ENCODE data around the gene MED23. TPM values are rescaled to one million over a fixed set of nuclear protein-coding genes. Genes with fewer than 3 reads are reported as not detected.

Gene MED23
- total and polyA plus RNA-seq, 9 of the 15 experiments (the other 6 are each of a cell fraction or from before 2014, with no cell fraction given): 13.7 to 61.2 (median 27.2) TPM

GRCh38 chr6:131548441-131548840 lies 79.6 kb downstream of the MED23 start:
- ChIA-PET CTCF (ENCODE audit: low intra/inter-chr PET ratio) (no interaction called here), POLR2A (no interaction called here)
- H3K36me3 ChIP-seq (ENCODE audit: control insufficient read depth, insufficient read depth, low read length): no peaks in the 10 kb centered on the region
- FAIRE-seq (no peak), DNase-seq (ENCODE audit: extremely low read depth in 1 of 4, low spot score in 3 of 4) (no peak), ATAC-seq (no peak)
- no peaks in the 10 kb centered on the region for H3K9me1 ChIP-seq (ENCODE audit: control insufficient read depth, insufficient read depth, low read length)
- intact Hi-C loops (cut with micrococcal nuclease): no loop called here
- no peak overlapping the region for H3K4me2 ChIP-seq (ENCODE audit: insufficient read depth, low read length)
- WGBS (ENCODE audit: insufficient coverage, low coverage, missing lambda C conversion rate): 13% methylated on average over 1 of the region's 1 CpG
- H3K9ac ChIP-seq (ENCODE audit: insufficient read depth in 1 of 2, low read depth in 2 of 2, low read length in 2 of 2): no peak overlapping the region
- no peak overlapping the region for H2AFZ ChIP-seq (ENCODE audit: low read depth, low read length)
- H3K27ac ChIP-seq (ENCODE audit: extremely low read depth, low read depth, low read length): no peak overlapping the region
- no peaks in the 10 kb centered on the region for H3K4me1 ChIP-seq (replicated peaks in 1 of 2; ENCODE audit: control insufficient read depth in 2 of 2, insufficient read depth in 2 of 2, low read length in 2 of 2)
- no peaks in the 10 kb centered on the region for H4K20me1 ChIP-seq (replicated peaks; ENCODE audit: control insufficient read depth, insufficient read depth, low read length)
- peaks cover 0 to 21% of the 10 kb centered on the region in 2 experiments; a peak in 3 of 5 replicates for H3K27me3 ChIP-seq (ENCODE audit: control insufficient read depth in 2 of 2, insufficient read depth in 2 of 2, low read length in 2 of 2)
- no peak overlapping the region for H3K4me3 ChIP-seq
- in situ Hi-C loops (cut with MboI): loop anchor here (25.0 kb wide), 1 partner anchor 661 kb away; no protein-coding TSS in a partner anchor
- H3K9me3 ChIP-seq (replicated peaks; ENCODE audit: control insufficient read depth, insufficient read depth, low read depth, low read length): no peaks in the 10 kb centered on the region
- TF ChIP-seq, protein P1, sequence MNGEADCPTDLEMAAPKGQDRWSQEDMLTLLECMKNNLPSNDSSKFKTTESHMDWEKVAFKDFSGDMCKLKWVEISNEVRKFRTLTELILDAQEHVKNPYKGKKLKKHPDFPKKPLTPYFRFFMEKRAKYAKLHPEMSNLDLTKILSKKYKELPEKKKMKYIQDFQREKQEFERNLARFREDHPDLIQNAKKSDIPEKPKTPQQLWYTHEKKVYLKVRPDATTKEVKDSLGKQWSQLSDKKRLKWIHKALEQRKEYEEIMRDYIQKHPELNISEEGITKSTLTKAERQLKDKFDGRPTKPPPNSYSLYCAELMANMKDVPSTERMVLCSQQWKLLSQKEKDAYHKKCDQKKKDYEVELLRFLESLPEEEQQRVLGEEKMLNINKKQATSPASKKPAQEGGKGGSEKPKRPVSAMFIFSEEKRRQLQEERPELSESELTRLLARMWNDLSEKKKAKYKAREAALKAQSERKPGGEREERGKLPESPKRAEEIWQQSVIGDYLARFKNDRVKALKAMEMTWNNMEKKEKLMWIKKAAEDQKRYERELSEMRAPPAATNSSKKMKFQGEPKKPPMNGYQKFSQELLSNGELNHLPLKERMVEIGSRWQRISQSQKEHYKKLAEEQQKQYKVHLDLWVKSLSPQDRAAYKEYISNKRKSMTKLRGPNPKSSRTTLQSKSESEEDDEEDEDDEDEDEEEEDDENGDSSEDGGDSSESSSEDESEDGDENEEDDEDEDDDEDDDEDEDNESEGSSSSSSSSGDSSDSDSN (IDR thresholded peaks at IDR 0.05; ENCODE audit: borderline replicate concordance in 1 of 2, low read depth in 2 of 2, low read length in 2 of 2): no peak
- TF ChIP-seq ZNF740 (CRISPR knock-in tag; IDR thresholded peaks at IDR 0.05) (no peak), ZNF740 (tag; IDR thresholded peaks at IDR 0.05) (no peak), IFI16 (CRISPR knock-in tag; IDR thresholded peaks at IDR 0.05) (no peak), FOXK2 (conservative IDR thresholded peaks at IDR 0.05 in 1 of 2, IDR thresholded peaks at IDR 0.05 in 1 of 2; ENCODE audit: low read depth in 2 of 2) (no peak), NUFIP1 (IDR thresholded peaks at IDR 0.05; ENCODE audit: partially characterized antibody) (no peak), KLF6 (CRISPR knock-in tag; IDR thresholded peaks at IDR 0.05; ENCODE audit: borderline replicate concordance) (no peak)
- TF ChIP-seq, protein P2, sequence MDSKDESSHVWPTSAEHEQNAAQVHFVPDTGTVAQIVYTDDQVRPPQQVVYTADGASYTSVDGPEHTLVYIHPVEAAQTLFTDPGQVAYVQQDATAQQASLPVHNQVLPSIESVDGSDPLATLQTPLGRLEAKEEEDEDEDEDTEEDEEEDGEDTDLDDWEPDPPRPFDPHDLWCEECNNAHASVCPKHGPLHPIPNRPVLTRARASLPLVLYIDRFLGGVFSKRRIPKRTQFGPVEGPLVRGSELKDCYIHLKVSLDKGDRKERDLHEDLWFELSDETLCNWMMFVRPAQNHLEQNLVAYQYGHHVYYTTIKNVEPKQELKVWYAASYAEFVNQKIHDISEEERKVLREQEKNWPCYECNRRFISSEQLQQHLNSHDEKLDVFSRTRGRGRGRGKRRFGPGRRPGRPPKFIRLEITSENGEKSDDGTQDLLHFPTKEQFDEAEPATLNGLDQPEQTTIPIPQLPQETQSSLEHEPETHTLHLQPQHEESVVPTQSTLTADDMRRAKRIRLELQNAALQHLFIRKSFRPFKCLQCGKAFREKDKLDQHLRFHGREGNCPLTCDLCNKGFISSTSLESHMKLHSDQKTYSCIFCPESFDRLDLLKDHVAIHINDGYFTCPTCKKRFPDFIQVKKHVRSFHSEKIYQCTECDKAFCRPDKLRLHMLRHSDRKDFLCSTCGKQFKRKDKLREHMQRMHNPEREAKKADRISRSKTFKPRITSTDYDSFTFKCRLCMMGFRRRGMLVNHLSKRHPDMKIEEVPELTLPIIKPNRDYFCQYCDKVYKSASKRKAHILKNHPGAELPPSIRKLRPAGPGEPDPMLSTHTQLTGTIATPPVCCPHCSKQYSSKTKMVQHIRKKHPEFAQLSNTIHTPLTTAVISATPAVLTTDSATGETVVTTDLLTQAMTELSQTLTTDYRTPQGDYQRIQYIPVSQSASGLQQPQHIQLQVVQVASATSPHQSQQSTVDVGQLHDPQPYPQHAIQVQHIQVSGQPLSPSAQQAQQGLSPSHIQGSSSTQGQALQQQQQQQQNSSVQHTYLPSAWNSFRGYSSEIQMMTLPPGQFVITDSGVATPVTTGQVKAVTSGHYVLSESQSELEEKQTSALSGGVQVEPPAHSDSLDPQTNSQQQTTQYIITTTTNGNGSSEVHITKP (IDR thresholded peaks at IDR 0.05; ENCODE audit: partially characterized antibody): no peak
- no peaks in the 10 kb centered on the region for H3K79me2 ChIP-seq (ENCODE audit: control insufficient read depth, insufficient read depth, low read length)
- BruUV-seq (replicated peaks): no TSS peak
